Sigmoid colon (tissue), 7 donors: ENCODE measurements around the gene GREM2. TPM values are rescaled to one million over a fixed set of nuclear protein-coding genes. Genes with fewer than 3 reads are reported as not detected.

ENCODE experiments used
- DNase-seq: peaks from one replicate; pipeline ENCODE4 v3.0.0-alpha.2; 2019
- H3K27ac ChIP-seq, 4 donors: fragments of 200-600 bp; sonication (generic); one replicate each; pipeline ENCODE4 v1.5.1; 2016 to 2019; ENCODE audit warnings: mild to moderate bottlenecking in 1 of 4
- H3K27me3 ChIP-seq, 3 donors: fragments of 200-600 bp; sonication (generic); one replicate each; pipeline ENCODE4 v1.5.1; 2019; ENCODE audit warnings: mild to moderate bottlenecking in 1 of 3
- H3K36me3 ChIP-seq, 4 donors: fragments of 200-600 bp; sonication (generic); one replicate each; pipeline ENCODE4 v1.5.1; 2016 to 2019
- H3K4me1 ChIP-seq, 4 donors: fragments of 200-600 bp; sonication (generic); one replicate each; pipeline ENCODE4 v1.5.1; 2017 to 2019
- H3K4me3 ChIP-seq, 4 donors: fragments of 200-600 bp; sonication (generic); one replicate each; pipeline ENCODE4 v1.5.1; 2017 to 2019; ENCODE audit warnings: mild to moderate bottlenecking in 2 of 4, moderate library complexity in 1 of 4
- H3K9me3 ChIP-seq, 4 donors: fragments of 200-600 bp in 3 of 4; sonication (generic) in 3 of 4; one replicate each; pipeline versions ENCODE4 v1.5.1 to v1.6.1; 2013 to 2019
- EP300 ChIP-seq, 4 donors: sonication (generic); formaldehyde crosslinking; IDR thresholded peaks; one replicate each; pipeline ENCODE4 v1.6.1; 2017; ENCODE audit warnings: antibody characterized with exemption in 4 of 4
- POLR2A ChIP-seq, 2 donors: fragments of 450-650 bp; IDR thresholded peaks; one replicate each; pipeline ENCODE4 v1.6.1; 2016; ENCODE audit warnings: antibody characterized with exemption in 2 of 2, mild to moderate bottlenecking in 2 of 2, moderate library complexity in 2 of 2
- POLR2AphosphoS5 ChIP-seq, 4 donors: sonication (generic); formaldehyde crosslinking; IDR thresholded peaks; one replicate each; pipeline ENCODE4 v1.6.1; 2017; ENCODE audit warnings: antibody characterized with exemption in 4 of 4
- WGBS, 2 donors: extraction: QIAGEN DNeasy Blood & Tissue Kit; methylation state at CpG; one replicate each; pipeline ENCODE4 v1.1.7; 2013; 5-methylcytosine and 5-hydroxymethylcytosine counted together
- intact Hi-C: fragments of 100-400 bp; cut with DNase I; formaldehyde crosslinking; loops from one replicate; pipeline ENCODE4 v1.15.1; 2023
- polyA plus RNA-seq, 3 donors: library from polyadenylated mRNA; stranded (reverse); fragments of 200-250 nt; gene quantifications; one replicate each; pipeline ENCODE4 v1.2.3, GENCODE V29; 2013
- total RNA-seq, 4 donors: library from RNA; depleted of rRNA; stranded (reverse); fragments of >200 nt; gene quantifications; one replicate each; pipeline ENCODE4 v1.1.0, GENCODE V29; 2016
- TF ChIP-seq, protein P1 (sequence below), 4 experiments: fragments of 450-650 bp in 3 of 4; fragments of 200-600 bp in 1 of 4; IDR thresholded peaks; one replicate each; pipeline ENCODE4 v1.5.1; 2016 to 2019; ENCODE audit warnings: antibody characterized with exemption in 4 of 4, mild to moderate bottlenecking in 3 of 4, moderate library complexity in 2 of 4
- donor health status: healthy with polysubstance abuse.
- donor health status: Bipolar disorder and iron deficiency.
- donor health status: healthy.

GREM2 gene
- total and polyA plus RNA-seq, 7 donors = 0.46 to 18.7 (median 9.4) TPM

DNA sequence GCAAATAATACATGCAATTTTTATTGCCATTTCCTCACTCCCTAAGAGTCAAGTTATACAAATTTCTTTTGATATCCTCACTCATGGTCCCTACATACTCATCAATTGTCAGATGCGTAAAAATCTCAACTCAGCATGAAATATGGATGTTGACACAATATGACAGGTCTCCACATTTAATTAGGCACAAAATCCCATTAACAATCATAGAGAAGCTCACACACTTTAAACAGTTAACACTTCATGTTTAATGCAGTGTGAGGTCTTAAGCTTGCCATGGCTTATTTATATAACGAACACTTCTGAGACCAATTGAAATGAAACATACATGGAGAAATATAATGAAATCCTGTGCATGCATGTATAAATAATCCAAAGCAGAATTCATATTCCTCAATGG lies 58.6 kb downstream of the GREM2 start:
- peaks cover 0 to 5% (median 2%) of the 10 kb centered on the region in 4 donors for H3K4me1 ChIP-seq
- no peak overlapping the region for H3K27ac ChIP-seq
- no peak for DNase-seq
- intact Hi-C loops = no loop called here
- H3K36me3 ChIP-seq = no peaks in the 10 kb centered on the region
- TF ChIP-seq, protein P1, sequence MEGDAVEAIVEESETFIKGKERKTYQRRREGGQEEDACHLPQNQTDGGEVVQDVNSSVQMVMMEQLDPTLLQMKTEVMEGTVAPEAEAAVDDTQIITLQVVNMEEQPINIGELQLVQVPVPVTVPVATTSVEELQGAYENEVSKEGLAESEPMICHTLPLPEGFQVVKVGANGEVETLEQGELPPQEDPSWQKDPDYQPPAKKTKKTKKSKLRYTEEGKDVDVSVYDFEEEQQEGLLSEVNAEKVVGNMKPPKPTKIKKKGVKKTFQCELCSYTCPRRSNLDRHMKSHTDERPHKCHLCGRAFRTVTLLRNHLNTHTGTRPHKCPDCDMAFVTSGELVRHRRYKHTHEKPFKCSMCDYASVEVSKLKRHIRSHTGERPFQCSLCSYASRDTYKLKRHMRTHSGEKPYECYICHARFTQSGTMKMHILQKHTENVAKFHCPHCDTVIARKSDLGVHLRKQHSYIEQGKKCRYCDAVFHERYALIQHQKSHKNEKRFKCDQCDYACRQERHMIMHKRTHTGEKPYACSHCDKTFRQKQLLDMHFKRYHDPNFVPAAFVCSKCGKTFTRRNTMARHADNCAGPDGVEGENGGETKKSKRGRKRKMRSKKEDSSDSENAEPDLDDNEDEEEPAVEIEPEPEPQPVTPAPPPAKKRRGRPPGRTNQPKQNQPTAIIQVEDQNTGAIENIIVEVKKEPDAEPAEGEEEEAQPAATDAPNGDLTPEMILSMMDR (IDR thresholded peaks at IDR 0.05) = no peak
- TF ChIP-seq EP300 (IDR thresholded peaks at IDR 0.05) = no peak
- no peak for TF ChIP-seq POLR2AphosphoS5 (IDR thresholded peaks at IDR 0.05)
- TF ChIP-seq POLR2A (IDR thresholded peaks at IDR 0.05) = no peak
- 84 to 85% methylated on average over 2 of the region's 2 CpGs for WGBS, 2 donors
- H3K27me3 ChIP-seq = no peaks in the 10 kb centered on the region
- no peaks in the 10 kb centered on the region for H3K9me3 ChIP-seq
- H3K4me3 ChIP-seq = no peak overlapping the region

DNA sequence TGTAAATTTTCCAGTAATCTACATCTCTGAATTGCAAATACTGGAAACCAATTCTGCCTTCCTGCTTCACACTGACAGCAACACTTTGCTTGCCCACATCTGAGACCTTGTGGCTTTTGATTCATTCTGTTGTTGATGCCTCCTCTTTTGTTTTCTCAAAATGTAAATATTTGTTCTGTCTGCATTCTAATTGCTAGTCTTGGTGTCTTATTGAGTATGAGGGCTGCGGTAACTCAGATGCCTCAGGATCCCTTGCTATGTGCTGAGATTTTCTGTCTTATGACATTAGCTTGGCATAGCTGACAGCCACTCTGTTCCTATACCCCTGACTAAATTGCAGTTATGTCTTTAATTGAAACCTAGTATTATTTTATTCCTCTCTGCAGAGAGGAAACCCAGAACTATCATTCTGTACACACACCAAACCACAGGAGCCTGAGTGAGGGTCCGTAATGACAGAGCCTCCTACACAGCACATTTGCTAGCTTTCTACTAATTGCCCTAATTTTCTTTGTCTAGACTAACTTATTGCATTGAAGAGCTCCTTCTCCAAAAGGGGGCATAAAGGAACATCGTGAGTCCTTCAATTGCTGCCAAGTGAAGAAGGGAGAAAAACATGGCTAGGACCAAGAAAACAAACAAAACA lies 72.1 kb downstream of the GREM2 start:
- WGBS, 2 donors = 48 to 74% methylated on average over 3 of the region's 3 CpGs
- no peaks in the 10 kb centered on the region for H3K9me3 ChIP-seq
- H3K27ac ChIP-seq = no peak overlapping the region
- TF ChIP-seq EP300 (IDR thresholded peaks at IDR 0.05) (no peak), POLR2AphosphoS5 (IDR thresholded peaks at IDR 0.05) (no peak), POLR2A (IDR thresholded peaks at IDR 0.05) (no peak)
- TF ChIP-seq, protein P1 (IDR thresholded peaks at IDR 0.05) = no peak
- DNase-seq = no peak
- H3K4me1 ChIP-seq = no peaks in the 10 kb centered on the region
- no peaks in the 10 kb centered on the region for H3K27me3 ChIP-seq
- no peak overlapping the region for H3K4me3 ChIP-seq
- intact Hi-C loops = no loop called here
- no peaks in the 10 kb centered on the region for H3K36me3 ChIP-seq

DNA sequence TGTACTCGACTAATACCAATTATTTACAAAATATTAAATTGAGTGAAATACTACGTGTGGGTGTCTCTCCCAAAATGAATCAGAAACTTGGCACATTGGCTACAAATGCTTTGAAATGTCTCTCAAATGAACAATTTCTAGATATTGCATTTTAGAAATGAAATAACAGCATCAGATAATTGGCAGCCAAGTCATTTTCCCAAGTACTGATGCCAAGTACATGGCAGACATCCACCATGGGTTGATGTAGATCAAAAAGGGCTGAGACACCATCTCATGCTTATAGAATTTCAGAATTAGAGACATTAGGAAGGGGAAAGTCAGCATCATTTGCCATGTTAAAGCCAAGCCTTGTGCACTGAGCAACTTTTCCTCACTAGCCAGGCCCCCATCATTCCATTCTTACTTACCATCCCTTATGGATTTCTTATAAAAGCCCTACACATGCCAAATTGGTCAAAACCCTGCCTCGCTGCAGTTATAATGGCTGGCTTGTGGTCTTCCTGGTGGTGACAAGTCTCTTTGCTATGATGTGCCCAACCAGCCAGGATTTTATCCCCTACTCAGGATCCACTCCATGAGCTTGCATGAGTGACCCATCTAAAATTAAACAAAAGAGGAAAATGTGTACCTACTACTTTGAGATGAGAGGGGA lies 73.1 kb downstream of the GREM2 start:
- intact Hi-C loops = no loop called here
- Histone ChIP-seq H3K4me1 (no peaks in the 10 kb centered on the region), H3K36me3 (no peaks in the 10 kb centered on the region), H3K4me3 (no peak overlapping the region), H3K27ac (no peak overlapping the region), H3K27me3 (no peaks in the 10 kb centered on the region), H3K9me3 (no peaks in the 10 kb centered on the region)
- DNase-seq = no peak
- 88 to 93% methylated on average over 3 of the region's 3 CpGs for WGBS, 2 donors
- TF ChIP-seq EP300 (IDR thresholded peaks at IDR 0.05) (no peak), POLR2AphosphoS5 (IDR thresholded peaks at IDR 0.05) (no peak), POLR2A (IDR thresholded peaks at IDR 0.05) (no peak)
- TF ChIP-seq, protein P1 (IDR thresholded peaks at IDR 0.05) = no peak

DNA sequence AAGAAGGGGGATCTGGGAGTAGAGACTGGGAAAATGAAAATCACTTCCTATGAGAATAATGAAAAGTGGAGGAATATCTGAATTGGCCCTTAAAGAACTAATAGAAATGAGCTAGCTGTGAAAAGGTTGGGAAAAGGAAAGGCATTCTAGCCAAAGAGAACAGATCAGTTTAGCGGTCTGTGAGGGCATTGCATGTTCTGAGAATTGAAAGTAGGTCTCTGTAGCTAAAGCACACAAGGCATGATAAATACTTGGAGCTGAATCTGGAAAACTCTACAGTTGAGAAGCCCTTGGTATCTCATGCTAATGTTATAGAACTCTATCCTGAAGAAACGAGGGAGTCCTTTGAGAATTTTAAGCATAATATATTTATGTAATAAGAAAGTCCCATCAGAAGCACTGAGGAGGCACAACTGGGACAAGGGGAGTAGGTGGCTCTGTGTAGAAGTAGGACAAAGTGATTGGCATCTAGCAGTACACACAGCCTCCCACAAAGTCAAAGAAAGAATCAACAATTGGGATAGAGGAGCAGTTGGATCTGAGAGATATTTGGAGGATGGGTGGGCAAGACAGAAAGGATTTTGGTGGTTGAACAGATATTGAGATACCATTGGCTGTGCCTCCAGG lies 78.7 kb downstream of the GREM2 start:
- no peak for DNase-seq
- WGBS, 2 donors = 85 to 91% methylated on average over 2 of the region's 2 CpGs
- no peaks in the 10 kb centered on the region for H3K36me3 ChIP-seq
- no peak overlapping the region for H3K4me3 ChIP-seq
- H3K9me3 ChIP-seq = peaks cover 0 to 2% (median 0%) of the 10 kb centered on the region in 4 donors
- intact Hi-C loops = no loop called here
- no peaks in the 10 kb centered on the region for H3K27me3 ChIP-seq
- no peak for TF ChIP-seq EP300 (IDR thresholded peaks at IDR 0.05)
- TF ChIP-seq, protein P1 (IDR thresholded peaks at IDR 0.05) = no peak
- TF ChIP-seq POLR2A (IDR thresholded peaks at IDR 0.05) = no peak
- TF ChIP-seq POLR2AphosphoS5 (IDR thresholded peaks at IDR 0.05) = no peak
- H3K4me1 ChIP-seq = peaks cover 0 to 22% (median 4%) of the 10 kb centered on the region in 4 donors
- no peak overlapping the region for H3K27ac ChIP-seq
